PFSK-1 (cell line): Measurements from ENCODE around the gene CNKSR2.

Experiments used
- POLR2AphosphoS5 ChIP-seq: IDR thresholded peaks from 2 replicates; pipeline ENCODE4 v1.6.1; 2012; ENCODE audit warnings: low read depth, mild to moderate bottlenecking, control low read depth, low read length, moderate library complexity
- SIN3A ChIP-seq: IDR thresholded peaks from 2 replicates; pipeline ENCODE4 v1.6.1; 2012; ENCODE audit warnings: mild to moderate bottlenecking, low read length, moderate library complexity, borderline replicate concordance; ENCODE audit not compliant: insufficient read depth
- TAF1 ChIP-seq: IDR thresholded peaks from 2 replicates; pipeline ENCODE4 v1.6.1; 2012; ENCODE audit warnings: low read length, control low read depth, borderline replicate concordance; ENCODE audit not compliant: insufficient read depth
- TF ChIP-seq, protein P1 (sequence below), 2 experiments: IDR thresholded peaks; 2 replicates each; pipeline versions ENCODE4 v1.6.1 to v1.8.0; 2011 to 2012; ENCODE audit warnings: low read depth in 2 of 2, low read length in 2 of 2, control low read depth in 1 of 2, inconsistent platforms in 1 of 2, mild to moderate bottlenecking in 1 of 2, moderate library complexity in 1 of 2; ENCODE audit not compliant: insufficient read depth in 1 of 2

DNA sequence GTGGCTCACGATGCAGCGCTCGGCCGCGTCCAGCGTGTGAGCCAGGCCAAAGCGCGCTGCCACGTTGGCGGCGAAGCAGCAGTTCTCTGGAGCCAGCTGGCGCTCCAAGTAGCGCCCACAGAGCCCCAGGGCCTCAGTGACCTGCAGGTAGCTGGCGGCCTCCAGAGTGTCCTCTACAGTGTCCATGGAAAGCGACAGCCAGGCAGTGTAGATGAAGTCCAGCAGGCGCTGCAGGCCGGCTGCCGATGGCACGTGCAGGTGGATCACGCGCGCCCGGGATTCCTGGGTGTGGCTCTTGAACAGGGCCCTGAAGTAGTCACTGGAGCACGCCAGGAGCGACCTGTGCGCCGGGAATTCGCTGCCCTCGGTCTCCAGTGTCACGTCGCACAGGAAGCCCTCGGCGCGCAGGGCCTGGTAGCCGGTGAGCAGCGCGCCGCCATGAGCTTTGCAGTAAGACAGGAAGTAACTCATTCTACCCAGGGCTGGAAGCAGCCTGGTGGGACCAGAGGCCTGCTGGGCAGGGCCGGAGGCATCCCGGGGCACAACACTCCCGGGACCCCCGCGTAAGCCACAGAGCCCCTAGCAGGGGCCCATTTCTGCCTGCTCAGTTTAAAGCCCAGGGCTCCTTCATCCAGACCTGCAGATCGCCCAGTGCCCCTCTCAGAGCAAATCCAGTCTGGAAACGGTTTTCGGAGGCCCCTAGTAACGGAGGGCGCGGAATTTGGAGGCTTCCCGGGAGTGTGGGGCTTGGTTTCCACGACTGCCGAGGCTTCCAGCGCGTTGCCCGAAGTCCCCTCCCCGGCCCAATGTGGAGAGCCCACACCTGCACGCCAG is 283.3 kb downstream of the CNKSR2 start:
- TF ChIP-seq SIN3A, result no peak
- TF ChIP-seq, protein P1, sequence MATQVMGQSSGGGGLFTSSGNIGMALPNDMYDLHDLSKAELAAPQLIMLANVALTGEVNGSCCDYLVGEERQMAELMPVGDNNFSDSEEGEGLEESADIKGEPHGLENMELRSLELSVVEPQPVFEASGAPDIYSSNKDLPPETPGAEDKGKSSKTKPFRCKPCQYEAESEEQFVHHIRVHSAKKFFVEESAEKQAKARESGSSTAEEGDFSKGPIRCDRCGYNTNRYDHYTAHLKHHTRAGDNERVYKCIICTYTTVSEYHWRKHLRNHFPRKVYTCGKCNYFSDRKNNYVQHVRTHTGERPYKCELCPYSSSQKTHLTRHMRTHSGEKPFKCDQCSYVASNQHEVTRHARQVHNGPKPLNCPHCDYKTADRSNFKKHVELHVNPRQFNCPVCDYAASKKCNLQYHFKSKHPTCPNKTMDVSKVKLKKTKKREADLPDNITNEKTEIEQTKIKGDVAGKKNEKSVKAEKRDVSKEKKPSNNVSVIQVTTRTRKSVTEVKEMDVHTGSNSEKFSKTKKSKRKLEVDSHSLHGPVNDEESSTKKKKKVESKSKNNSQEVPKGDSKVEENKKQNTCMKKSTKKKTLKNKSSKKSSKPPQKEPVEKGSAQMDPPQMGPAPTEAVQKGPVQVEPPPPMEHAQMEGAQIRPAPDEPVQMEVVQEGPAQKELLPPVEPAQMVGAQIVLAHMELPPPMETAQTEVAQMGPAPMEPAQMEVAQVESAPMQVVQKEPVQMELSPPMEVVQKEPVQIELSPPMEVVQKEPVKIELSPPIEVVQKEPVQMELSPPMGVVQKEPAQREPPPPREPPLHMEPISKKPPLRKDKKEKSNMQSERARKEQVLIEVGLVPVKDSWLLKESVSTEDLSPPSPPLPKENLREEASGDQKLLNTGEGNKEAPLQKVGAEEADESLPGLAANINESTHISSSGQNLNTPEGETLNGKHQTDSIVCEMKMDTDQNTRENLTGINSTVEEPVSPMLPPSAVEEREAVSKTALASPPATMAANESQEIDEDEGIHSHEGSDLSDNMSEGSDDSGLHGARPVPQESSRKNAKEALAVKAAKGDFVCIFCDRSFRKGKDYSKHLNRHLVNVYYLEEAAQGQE (IDR thresholded peaks at IDR 0.05; ENCODE audit: insufficient read depth in 1 of 2, low read depth in 2 of 2, low read length in 2 of 2), result no peak
- TF ChIP-seq POLR2AphosphoS5, result no peak
- no peak for TF ChIP-seq TAF1
